Measurements from ENCODE around the gene NOP56.

Gene NOP56, protein sequence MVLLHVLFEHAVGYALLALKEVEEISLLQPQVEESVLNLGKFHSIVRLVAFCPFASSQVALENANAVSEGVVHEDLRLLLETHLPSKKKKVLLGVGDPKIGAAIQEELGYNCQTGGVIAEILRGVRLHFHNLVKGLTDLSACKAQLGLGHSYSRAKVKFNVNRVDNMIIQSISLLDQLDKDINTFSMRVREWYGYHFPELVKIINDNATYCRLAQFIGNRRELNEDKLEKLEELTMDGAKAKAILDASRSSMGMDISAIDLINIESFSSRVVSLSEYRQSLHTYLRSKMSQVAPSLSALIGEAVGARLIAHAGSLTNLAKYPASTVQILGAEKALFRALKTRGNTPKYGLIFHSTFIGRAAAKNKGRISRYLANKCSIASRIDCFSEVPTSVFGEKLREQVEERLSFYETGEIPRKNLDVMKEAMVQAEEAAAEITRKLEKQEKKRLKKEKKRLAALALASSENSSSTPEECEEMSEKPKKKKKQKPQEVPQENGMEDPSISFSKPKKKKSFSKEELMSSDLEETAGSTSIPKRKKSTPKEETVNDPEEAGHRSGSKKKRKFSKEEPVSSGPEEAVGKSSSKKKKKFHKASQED

DNA sequence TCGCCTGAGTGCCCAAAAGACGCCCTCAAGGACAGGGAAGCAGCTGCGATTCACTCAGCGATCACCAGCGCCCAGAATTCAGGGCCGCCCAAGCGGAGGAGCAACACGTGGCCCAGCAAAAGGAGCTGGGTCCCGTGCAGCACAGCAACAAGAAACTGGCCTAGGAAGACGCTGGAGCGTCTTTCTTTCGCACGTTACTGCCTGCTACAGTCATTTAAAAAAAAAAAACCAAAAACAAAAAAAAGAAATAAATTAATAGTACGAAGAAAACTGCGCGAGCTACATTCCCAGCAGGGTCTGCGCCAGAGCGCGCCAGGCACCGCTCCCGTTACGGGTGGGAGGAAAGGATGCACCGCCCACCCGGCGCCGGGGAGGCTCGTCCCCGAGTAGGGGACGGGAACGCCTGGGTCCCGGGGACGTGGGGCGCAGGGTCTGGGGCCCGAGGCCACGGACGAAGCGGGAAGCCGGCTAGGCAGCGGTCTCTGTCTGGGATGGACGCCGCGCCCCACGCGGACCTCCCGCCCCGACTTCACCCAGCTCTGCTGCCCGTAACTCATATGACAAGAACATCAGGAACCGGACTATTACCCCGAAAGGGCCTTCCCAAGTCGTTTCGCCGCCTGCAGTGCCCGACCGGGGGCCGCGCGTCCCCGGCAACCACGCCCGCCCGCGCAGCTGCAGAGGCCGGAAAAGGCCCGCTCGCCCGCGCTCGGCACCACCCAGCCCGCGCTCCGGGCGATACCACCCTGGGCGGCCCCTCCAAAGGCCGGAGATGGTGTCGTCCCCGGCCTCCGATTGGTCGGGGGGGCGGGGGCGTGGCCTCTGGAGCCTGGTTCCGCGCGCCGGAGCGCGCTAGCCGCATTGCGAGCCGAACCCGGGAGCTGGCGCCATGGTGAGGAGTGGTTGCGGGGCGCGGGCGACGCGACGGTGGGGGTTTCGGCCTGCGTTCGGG is at the start of gene NOP56:
Gene NOP56 (plus strand): TSS at position 861 of the 952 bp plus-strand sequence. CDS start 29 bp downstream, at position 890.
- DNase-seq (ENCODE audit: low read depth in 2 of 2): peak; percentile 87 to 88

GRCh38 chr20:2602746-2603145 is 49.7 kb upstream of the NOP56 start:
- no peak for DNase-seq (ENCODE audit: low read depth in 2 of 2)

GRCh38 chr20:2603816-2604505 is 48.5 kb upstream of the NOP56 start:
- DNase-seq (ENCODE audit: low read depth in 2 of 2): no peak

DNA sequence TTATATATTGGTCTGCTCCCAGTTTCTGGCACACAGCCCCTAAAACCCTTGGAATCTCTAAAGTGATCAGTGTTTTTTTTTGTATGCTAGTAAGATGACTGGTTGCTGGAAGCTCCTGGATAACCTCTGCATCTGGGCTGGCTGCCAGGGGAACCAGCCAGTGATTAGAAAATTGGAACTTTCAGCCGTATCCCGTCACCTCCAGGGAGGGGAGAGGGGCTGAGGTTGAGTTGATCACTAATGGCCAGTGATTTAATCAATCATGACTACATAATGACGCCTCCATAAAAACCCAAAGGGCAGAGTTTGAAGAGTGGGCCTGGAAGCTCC is 48.0 kb upstream of the NOP56 start:
- DNase-seq (ENCODE audit: low read depth in 2 of 2): no peak

DNA sequence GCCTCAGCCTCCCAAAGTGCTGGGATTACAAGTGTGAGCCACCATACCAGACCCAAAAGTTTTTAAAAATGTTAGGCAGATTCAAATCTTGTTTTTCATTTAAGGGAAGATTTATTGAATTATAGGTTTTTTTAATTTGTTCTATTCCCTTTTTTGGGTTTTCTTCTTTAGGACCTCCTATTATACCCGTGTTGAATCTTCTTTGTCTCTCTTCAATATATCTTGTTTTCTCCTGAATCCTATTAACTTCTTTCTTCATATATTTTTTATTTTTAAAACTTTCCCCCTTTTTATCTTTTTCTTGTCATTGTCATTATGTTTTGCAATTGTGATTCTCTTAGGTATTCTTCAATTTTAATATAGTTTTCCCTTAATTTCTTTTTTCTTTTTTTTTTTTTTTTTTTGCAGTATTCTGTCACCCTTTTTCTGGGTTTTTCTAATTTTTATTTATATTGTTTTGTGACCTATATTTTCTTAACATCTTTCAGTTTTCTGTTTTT is 45.9 kb upstream of the NOP56 start:
- no peak for DNase-seq (ENCODE audit: low read depth in 2 of 2)

GRCh38 chr20:2610326-2610725 is 42.1 kb upstream of the NOP56 start:
- no peak for DNase-seq (ENCODE audit: low read depth in 2 of 2)

DNA sequence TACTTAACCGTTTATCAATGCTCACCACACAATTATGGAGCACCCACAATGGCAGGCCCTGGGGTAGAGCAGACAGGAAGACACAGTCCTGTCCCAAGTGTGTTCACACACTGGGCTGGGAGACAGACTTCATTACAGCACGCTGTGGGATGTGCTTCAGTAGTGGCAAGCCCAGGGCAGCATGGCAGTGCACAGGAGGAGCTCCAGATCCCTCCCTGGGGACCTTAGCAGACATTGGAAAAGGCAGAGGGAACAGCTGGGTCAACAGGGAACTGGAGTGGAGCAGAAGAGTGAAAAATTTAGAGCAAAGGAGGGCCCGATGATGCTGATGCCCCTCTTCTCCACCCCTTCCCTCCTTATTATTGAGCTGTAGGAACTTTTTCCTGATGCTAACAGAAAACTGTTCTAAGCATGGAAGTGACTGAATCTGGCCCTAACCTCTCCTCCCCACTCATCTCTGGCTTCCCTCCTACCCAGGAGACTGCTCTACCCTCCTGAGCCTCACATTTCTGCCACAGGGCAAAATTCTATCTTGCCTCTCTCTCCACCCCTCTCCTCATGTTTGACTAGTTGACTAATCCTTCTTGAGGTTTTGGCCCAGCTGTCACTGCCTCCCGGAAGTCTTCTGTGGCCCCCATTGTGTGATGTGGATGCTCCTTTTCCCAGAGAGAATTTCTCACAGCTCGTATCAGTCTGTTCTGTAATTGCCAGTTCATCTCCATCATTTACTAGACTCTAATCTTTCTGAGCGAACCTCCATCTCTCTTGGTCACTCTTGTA is 41.3 kb upstream of the NOP56 start:
- DNase-seq (ENCODE audit: low read depth in 2 of 2): no peak

- DNase-seq (ENCODE audit: low read depth in 2 of 2): no peak
Observed at GRCh38 chr20:2612073-2612472, 40.4 kb upstream of the NOP56 start.

- DNase-seq (ENCODE audit: low read depth in 2 of 2): no peak
Observed at GRCh38 chr20:2616634-2617033, 35.8 kb upstream of the NOP56 start.

- DNase-seq (ENCODE audit: low read depth in 2 of 2): no peak
Observed at GRCh38 chr20:2617099-2617714, 35.2 kb upstream of the NOP56 start.

GRCh38 chr20:2618815-2619214 is 33.6 kb upstream of the NOP56 start:
- DNase-seq (ENCODE audit: low read depth in 2 of 2): no peak

- DNase-seq (ENCODE audit: low read depth in 2 of 2): no peak
Observed at GRCh38 chr20:2619337-2619736, 33.1 kb upstream of the NOP56 start.

DNA sequence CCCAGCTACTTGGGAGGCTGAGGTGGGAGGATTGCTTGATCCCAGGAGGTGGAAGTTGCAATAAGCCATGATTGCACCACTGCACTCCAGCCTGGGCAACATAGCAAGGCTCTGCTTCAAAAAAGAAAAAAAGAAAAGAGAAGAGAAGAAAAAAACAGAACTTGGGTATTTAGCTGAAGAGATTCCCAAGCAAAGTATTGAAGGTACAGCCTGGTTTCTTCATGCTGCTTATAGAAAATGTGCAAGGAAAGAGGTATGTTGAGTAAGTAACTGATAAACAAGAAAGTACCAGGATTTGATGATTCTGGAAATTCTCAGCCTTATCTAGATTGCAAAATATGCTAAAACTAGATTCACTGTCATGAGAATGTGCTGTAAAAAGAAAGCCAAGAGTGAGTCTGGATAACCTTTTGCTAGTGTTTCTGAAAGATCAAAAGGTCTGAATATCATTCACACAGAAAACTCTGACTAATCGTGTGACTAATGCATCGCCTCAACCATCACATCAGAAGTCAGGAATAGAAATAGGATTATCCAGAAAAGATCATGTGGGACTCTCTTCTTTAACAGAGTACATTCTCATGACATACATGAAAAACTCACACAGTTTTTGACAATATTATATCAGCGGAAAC is 32.4 kb upstream of the NOP56 start:
- no peak for DNase-seq (ENCODE audit: low read depth in 2 of 2)

GRCh38 chr20:2624190-2624589 is 28.2 kb upstream of the NOP56 start:
- DNase-seq (ENCODE audit: low read depth in 2 of 2): no peak

GRCh38 chr20:2625062-2625461 is 27.4 kb upstream of the NOP56 start:
- no peak for DNase-seq (ENCODE audit: low read depth in 2 of 2)

DNA sequence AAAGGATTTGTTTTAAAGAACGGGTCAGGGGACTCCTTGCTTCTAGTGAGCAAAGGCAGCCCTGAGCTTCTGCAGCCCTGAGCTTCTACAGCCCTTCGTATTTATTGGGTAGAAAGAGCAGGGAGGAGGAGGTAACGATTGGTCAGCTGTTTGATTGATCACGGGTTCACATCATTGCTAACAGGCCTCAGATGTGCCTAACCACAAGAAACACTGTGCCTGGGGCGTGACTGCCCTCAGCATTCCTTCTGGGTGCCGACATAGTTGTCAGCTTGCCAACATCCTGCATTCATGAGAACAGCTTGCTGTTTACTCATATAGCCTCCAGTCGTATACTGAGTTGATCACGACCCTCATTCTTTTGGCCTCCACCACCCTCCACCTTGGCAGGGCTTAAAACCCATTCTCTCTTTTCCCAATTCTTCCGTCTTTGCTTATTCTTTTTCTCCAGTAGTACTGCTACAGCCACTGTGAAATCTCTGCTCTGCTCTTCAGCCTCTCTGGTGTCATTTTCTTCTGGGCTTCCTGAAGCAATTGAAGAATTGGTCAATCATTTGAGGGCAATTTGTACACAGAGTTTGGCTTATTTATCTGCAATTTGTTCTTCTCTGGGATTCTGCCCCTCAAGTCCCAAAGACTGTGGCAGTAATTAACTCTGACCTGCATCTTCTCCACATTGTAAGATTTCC is 25.4 kb upstream of the NOP56 start:
- no peak for DNase-seq (ENCODE audit: low read depth in 2 of 2)

DNA sequence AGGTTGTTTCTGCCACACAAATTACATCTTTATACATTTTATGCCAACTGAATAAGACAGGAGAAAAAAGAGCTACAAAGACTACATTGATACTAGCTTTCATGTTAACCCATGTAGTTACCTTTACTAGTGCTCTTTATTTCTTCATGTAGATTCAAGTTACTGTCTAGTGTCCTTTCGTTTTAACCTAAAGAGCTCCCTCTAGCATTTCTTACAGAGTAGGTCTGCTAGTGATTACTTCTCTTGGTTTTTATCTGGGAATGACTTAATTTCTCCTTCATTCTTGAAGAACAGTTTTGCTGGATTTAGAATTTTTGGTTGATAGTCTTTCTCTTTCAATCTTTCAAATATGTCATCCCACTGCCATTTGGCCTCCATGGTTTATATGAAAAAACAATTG is 21.2 kb upstream of the NOP56 start:
- no peak for DNase-seq (ENCODE audit: low read depth in 2 of 2)

DNA sequence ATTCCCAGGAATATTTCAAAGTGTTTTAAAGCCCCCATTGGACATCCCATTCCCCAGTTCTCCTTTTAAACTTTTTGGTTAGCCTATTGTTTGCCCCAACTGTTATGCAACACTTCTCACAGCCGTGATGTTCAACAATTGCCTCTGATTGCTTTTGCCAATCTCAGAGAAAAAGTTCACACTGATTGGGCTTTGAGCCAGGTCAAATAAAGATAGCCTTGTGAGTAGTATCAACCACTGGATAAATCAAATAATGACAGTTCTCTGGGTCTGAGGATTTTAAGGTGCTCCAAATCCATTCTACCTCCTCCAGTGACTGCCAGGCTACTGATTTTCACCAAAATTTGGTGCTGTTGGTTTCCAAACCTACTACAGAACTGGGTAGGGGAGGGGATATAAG is 19.1 kb upstream of the NOP56 start:
- DNase-seq (ENCODE audit: low read depth in 2 of 2): no peak

- DNase-seq (ENCODE audit: low read depth in 2 of 2): no peak
Observed at GRCh38 chr20:2637246-2637645, 15.2 kb upstream of the NOP56 start.
